Activated naive CD8-positive, alpha-beta T cell (primary cell): ENCODE data around the gene ATXN2.
"Not testable (repeated sequence)": the region's sequence is repeated elsewhere in the genome, so short reads cannot be mapped to it uniquely, and the experiment has no call there.

ENCODE experiments used
- H3K27ac Mint-ChIP-seq: one replicate; pipeline ENCODE4 v1.8.0; 2021; ENCODE audit warnings: mixed read lengths
- H3K27me3 Mint-ChIP-seq: one replicate; pipeline ENCODE4 v1.8.0; 2021; ENCODE audit warnings: mixed read lengths
- H3K36me3 Mint-ChIP-seq: one replicate; pipeline ENCODE4 v1.8.0; 2021; ENCODE audit warnings: mixed read lengths
- H3K4me1 Mint-ChIP-seq: one replicate; pipeline ENCODE4 v1.8.0; 2021; ENCODE audit warnings: low read depth, mixed read lengths
- H3K4me3 Mint-ChIP-seq: one replicate; pipeline ENCODE4 v1.8.0; 2021; ENCODE audit warnings: mild to moderate bottlenecking, mixed read lengths
- H3K9me3 Mint-ChIP-seq: one replicate; pipeline ENCODE4 v1.8.0; 2021; ENCODE audit warnings: low read depth, mixed read lengths

Gene ATXN2

DNA sequence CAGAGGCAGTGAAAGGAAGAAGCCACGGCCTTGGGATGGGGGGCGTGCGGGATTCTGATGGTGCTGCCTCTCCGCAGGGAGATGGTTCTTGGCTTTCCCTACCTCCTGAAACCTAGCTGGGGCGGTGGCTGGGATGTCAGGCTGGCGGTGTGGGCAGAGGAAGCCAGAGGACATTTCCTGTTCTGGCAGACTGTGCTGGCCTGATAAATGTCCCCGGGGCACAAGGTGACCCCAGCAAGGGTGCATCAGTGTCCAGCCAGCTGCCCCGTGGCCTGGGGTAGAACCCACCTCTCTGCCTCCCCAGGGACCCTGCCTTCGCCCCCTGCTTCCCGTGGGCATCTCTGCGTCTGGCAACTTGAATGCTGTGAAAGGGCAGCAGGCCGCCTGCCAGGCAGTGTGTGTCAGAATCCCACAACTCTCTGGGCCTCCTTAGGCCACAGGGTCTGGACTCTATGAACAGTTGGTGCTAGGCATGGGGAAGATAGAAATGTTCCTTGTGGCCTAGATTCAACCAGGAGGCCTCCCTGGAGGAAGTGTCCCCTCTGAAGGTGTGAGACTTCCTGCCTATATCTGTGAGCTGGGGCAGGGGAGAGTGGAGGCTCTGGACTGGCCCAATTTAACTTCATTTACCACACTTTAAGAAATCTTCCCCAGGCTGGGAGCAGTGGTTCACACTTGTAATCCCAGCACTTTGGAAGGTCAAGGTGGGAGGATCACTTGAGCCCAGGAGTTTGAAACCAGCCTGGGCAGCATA lies 188.5 kb downstream of the ATXN2 start:
- H3K36me3 Mint-ChIP-seq, result peaks cover 2% of the 10 kb centered on the region
- H3K27ac Mint-ChIP-seq, result peak overlapping the region; percentile 61
- no peaks in the 10 kb centered on the region for H3K9me3 Mint-ChIP-seq
- peak overlapping the region; percentile 95 for H3K4me3 Mint-ChIP-seq
- H3K4me1 Mint-ChIP-seq, result peaks cover 76% of the 10 kb centered on the region
- no peaks in the 10 kb centered on the region for H3K27me3 Mint-ChIP-seq

DNA sequence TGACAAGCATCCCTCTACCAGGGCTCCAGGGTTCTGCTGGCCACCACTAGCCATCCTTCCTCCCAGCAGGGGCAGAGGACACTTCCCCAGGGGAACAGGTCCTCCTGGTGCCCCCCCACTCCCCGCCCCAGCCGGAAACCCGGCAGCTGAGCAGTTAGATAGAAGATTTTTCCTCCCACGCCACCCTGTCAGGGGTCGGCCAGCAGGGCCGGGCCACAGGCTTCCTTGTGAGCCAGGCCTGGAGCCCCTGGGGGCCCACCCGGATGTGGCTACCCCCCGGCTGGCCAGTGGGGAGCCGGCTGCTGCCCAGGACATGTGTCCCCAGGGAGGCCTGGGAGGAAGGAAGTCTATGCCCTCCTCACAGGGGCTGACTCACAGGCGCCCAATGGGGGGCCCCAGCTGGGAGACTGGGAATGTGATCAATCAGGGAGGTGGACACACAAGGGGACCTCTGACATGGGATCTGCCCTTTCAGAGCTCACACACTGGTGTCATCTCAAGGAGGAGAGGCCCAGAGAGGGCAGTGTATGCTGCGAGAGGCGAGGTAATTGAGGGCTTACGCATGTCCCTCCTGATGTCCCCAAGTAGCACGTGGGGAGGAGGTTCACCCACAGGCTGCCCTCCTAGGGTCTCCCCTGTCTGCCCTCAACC lies 189.2 kb downstream of the ATXN2 start:
- H3K4me3 Mint-ChIP-seq, result peak overlapping the region; percentile 95
- peaks cover 72% of the 10 kb centered on the region for H3K4me1 Mint-ChIP-seq
- H3K36me3 Mint-ChIP-seq, result peaks cover 2% of the 10 kb centered on the region
- peak overlapping the region; percentile 61 for H3K27ac Mint-ChIP-seq
- no peaks in the 10 kb centered on the region for H3K27me3 Mint-ChIP-seq
- H3K9me3 Mint-ChIP-seq, result no peaks in the 10 kb centered on the region

DNA sequence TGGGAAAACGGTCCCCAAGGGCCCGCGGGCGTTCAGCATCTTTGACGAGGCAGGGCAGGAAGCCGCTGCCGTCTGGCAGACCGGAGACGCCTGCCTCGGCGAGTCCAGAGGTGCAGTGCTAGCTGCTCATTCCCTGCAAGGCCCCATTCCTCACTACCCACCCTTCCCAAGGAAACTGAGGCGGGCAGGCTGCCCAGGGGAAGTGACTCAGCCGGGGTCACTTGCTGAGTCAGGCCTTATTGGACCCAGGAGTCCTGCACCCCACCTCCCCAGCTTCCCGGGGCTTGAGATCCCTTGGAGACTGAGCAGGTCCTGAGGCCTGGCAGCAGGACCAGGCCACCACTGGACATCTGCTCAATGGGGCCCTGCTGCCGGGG lies 189.7 kb downstream of the ATXN2 start:
- Mint-ChIP-seq H3K4me1 (peaks cover 72% of the 10 kb centered on the region), H3K27me3 (no peaks in the 10 kb centered on the region), H3K4me3 (peak overlapping the region; percentile 95), H3K27ac (peak overlapping the region; percentile 68), H3K36me3 (peaks cover 2% of the 10 kb centered on the region), H3K9me3 (no peaks in the 10 kb centered on the region)

DNA sequence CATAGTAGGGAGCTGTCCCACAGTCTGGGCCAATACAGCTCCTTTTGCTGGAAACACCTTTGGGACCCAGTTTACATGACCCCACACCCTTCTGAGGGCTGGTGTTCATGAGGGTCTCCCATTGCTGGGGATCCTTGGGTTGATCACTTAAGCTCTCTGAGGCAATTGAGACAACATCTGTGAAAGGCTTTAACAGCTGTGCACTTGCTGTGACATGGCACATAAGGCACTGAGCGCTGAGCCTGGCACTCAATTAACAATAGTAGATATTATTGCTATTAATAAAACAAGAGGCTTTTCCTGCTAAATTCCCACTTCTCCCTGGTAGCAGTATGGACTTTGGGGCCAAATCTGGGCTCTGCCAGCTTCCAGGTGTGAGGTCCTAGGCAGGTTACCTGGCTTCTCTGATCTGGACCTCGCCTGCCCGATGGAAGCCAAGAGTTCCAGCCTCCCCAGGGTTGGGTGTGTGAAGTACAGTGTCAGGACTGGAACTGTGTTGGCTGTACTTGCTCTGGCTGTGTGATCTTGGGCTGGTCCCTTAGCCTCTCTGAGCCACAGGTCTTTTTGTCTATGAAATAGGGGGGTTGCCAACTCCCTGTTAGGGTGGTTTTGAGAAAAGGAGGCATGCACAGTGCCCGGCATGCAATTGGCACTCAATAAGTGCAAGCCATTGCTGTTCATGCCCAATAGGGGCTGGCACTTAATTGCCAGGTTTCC lies 190.3 kb downstream of the ATXN2 start:
- H3K36me3 Mint-ChIP-seq, result peaks cover 2% of the 10 kb centered on the region
- H3K4me1 Mint-ChIP-seq, result peaks cover 72% of the 10 kb centered on the region
- H3K9me3 Mint-ChIP-seq, result no peaks in the 10 kb centered on the region
- peak overlapping the region; percentile 77 for H3K27ac Mint-ChIP-seq
- H3K4me3 Mint-ChIP-seq, result peak overlapping the region; percentile 95
- H3K27me3 Mint-ChIP-seq, result no peaks in the 10 kb centered on the region

DNA sequence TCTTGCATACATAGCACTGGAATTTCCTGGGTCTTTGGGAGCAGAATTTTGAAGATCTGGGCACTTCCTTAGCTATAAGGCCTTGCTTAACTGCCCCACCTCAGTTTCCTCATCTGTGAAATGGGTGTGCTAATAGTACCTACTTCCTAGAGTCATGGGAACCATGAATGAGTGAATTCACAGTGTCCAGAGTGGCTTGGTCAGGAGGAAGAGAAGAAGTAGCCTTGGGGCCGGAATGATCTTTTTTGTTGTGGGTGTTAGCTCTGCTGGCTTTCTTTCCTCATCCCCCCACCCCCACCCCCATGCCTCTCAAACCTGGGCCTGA lies 191.0 kb downstream of the ATXN2 start:
- peak overlapping the region; percentile 95 for H3K4me3 Mint-ChIP-seq
- H3K27ac Mint-ChIP-seq, result peak overlapping the region; percentile 77
- H3K4me1 Mint-ChIP-seq, result peaks cover 72% of the 10 kb centered on the region
- H3K36me3 Mint-ChIP-seq, result peaks cover 2% of the 10 kb centered on the region
- H3K27me3 Mint-ChIP-seq, result no peaks in the 10 kb centered on the region
- no peaks in the 10 kb centered on the region for H3K9me3 Mint-ChIP-seq

DNA sequence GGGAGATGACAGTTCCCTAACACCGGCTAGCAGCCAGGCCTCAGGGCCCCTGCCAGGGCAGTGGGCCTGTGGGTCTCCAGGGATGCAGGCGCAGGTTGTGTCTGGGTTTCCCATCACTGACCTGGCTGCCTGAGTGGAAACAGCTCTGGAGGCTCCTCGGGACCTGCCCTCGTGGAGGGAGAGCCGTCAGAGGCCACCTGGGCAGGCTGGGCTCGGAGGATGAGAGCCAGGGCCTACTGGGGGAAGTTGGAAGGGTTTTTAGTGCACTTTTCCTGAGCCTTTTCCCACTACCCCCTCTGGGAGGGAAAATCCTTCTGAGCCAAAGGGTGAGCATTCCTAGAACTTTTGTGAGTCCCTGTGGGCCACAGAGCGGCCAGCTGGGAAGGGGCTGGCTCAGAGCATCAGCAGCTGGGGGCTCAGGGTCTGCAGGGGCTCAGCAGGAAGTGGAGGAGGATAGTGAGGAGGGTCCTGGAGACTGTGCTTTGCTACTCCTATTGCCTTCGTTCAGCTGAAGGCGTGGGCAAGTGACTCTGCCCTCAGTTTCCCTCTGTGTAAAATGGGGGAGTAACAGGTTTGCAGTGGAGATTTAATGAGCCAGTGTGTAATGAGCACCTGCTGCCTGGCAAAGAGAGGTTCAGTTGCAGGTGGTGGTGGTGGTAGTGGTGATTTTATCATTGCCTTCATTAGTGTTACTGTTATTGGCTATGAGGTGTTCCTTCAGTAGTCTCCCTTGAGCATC lies 191.6 kb downstream of the ATXN2 start:
- Mint-ChIP-seq H3K27me3 (no peaks in the 10 kb centered on the region), H3K9me3 (no peaks in the 10 kb centered on the region), H3K27ac (peak overlapping the region; percentile 92), H3K36me3 (peaks cover 2% of the 10 kb centered on the region), H3K4me3 (peak overlapping the region; percentile 95), H3K4me1 (peaks cover 71% of the 10 kb centered on the region)

DNA sequence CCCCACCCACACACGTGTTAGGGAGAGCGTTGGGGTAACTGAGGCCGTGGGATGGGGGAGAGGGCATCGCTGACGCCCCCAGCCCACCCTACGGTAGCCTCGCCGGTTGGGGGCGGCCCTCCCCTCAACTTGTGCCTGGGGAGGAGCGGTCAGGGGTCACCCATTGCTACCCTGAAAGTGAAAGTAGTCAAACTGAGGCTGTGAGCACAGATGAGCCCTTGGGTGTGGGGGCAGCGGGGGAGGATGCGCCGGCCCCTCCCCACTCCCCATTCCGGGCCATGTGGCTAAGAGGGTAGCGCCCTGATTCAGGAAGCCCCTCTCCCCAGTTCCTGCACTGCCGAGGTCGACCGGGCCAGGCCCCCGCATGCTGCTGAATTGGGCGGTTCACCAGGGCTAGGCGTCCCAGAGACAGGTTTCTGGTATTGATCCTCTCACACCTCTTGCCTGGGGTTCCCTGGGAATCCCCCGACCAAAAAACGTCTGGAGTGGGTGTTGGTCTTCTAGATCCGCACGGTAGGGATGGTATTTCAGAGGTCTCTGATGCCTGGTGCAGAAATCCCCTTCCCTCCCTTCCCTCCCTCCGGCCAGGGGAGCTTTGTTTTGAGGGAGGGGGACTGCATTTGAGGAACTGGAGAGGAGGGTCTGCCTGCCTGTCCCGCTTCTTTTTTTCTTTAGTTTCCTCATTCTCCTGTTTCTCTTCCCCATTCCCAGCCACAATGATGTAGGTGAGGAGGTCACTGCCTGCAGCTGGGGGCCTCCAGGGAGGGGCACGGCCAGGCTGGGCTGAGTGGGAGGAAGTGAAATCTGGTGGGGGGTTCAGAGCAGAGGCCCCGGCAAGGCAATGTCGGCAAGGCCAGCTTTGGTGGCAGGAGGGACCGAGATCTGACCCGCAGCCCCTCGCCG lies 192.4 kb downstream of the ATXN2 start:
- Mint-ChIP-seq H3K27me3 (no peaks in the 10 kb centered on the region), H3K9me3 (no peaks in the 10 kb centered on the region), H3K4me3 (peak overlapping the region; percentile 95), H3K36me3 (peaks cover 2% of the 10 kb centered on the region), H3K4me1 (peaks cover 63% of the 10 kb centered on the region), H3K27ac (peak overlapping the region; percentile 92)

DNA sequence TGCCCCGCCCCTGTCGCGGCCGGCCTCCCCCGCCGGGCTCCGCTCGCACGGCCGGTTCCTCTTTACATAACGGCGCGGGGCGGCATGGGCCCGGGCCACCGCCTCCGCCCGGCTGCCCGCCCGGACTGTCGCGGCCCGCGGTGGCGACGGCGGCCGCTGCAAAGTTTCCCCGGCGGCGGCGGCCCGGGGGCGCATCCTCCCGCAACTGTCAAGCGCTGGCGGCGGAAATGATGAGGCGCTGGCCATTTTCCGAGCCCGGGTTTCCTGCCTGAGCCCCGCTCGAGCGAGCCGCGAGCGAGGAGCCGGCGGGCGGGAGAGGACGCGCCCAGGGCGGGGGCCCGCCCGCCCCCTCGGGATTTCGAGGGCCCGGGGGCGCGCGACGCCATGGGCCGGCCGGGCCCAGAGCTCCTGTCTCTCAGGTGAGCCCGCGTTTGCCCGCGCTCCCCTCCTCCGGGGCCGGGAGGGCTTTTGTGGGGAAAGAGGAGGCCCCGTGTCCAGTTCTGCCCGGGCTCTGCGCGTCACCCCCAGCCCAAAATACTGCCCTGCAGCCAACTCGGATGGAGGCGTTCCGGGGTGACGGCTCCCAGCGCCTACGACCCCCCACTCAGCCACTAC lies 193.1 kb downstream of the ATXN2 start, which contains the start of gene SH2B3:
Gene SH2B3 (plus strand): TSS at position 65 of the 615 bp plus-strand sequence. CDS start 12,223 bp downstream, outside the sequence.
- Mint-ChIP-seq H3K9me3 (no peaks in the 10 kb centered on the region), H3K27ac (peak within 1 kb of the TSS; percentile 92), H3K36me3 (peaks cover 2% of the 10 kb centered on the region), H3K27me3 (no peaks in the 10 kb centered on the region), H3K4me1 (peaks cover 57% of the 10 kb centered on the region), H3K4me3 (peak within 1 kb of the TSS; percentile 95)

DNA sequence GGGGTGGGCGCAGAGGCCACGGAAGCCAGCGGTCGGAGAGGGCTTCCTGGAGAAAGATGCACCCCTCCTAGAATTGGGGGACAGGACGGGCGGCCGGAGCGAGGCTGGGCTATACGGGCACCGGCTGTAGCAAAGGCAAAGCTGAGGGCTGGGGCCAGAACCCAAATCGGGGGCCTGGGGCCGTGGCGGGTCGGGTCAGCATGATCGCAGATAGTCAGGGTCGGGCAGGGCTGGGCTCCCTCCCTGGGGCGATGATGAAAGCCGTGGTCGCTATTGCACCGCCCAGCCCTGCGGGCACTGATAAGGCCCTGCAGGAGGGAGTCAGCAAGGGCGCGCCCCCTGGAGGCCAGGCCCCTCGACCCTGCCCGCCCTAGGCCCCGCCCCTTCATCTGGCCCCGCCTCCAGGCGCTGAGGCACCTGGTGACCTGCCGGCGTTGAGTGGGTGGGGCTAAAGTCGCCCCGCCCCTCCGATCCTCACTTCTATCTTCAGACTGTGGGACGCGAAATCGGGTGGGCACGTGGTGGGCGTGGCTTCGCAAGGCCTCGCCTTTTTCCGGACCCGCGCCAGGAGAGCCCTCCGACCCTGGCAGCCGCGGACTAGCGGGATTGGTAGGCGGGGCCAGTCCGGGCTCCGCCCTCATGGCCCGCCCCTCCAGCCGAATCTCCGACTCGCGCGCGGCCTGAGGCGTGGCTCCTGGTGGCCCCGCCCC lies 193.8 kb downstream of the ATXN2 start:
- Mint-ChIP-seq H3K9me3 (no peaks in the 10 kb centered on the region), H3K27me3 (no peaks in the 10 kb centered on the region), H3K27ac (peak overlapping the region; percentile 86), H3K4me1 (peaks cover 57% of the 10 kb centered on the region), H3K36me3 (peaks cover 2% of the 10 kb centered on the region), H3K4me3 (peak overlapping the region; percentile 88)

DNA sequence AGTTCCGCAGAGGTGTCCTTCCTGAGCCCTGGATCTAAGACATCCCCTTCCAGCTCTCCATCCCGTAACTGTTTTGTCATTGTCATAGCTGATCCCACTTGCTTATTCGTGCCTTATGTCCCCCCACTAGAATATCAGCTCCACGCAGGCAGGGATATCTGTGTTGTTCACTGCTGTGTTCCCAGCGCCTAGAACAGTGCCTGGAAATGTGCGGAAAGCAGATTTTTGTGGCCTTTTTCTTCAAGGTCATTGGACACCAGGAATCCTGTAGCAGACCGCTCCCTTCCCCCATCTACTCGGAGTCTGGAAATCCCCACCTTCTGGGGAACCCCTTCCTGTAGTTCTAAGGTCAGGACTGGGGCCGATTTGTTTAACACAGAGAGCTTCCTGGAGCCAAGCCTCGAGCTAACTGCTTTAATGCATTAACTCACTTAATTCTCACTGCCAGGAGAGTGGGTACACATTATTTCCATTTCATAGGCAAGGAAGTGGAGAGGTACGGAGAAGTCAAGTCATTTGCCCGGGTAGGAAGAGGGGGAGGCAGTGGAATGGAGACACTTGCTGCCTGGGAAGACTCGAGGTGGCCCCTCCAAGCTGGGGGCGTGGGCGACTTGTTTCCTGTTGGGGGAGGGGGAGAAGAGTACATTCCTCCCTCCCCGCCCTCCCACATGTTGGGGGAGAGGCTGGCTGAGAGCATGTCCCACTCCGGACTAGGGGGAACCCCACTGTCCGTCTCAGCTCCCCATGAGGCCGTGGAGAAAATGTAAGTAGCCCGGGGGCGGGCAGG lies 194.6 kb downstream of the ATXN2 start:
- no peaks in the 10 kb centered on the region for H3K9me3 Mint-ChIP-seq
- H3K4me3 Mint-ChIP-seq, result peak overlapping the region; percentile 88
- H3K36me3 Mint-ChIP-seq, result peaks cover 2% of the 10 kb centered on the region
- peak overlapping the region; percentile 86 for H3K27ac Mint-ChIP-seq
- peaks cover 59% of the 10 kb centered on the region for H3K4me1 Mint-ChIP-seq
- H3K27me3 Mint-ChIP-seq, result no peaks in the 10 kb centered on the region

DNA sequence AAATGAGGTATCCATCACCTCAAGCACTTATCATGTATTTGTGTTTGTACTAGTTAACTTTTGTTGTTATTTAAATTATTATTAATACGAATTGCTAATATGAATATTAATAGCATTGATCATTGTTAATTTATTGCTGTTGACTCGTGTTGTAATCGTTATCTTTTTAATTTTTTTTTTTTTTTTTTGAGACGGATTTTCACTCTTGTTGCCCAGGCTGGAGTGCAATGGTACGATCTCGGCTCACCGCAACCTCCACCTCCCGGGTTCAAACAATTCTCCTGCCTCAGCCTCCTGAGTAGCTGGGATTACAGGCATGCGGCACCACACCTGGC lies 196.7 kb downstream of the ATXN2 start:
- H3K36me3 Mint-ChIP-seq, H3K4me3 Mint-ChIP-seq, H3K9me3 Mint-ChIP-seq, H3K27ac Mint-ChIP-seq, H3K27me3 Mint-ChIP-seq: not testable (repeated sequence)
- H3K4me1 Mint-ChIP-seq, result peaks cover 53% of the 10 kb centered on the region
